GM21381 (cell line): ENCODE data around the gene ATP8A1.
"Not testable (repeated sequence)": the region's sequence is repeated elsewhere in the genome, so short reads cannot be mapped to it uniquely, and the experiment has no call there.

Experiments
- ATAC-seq: cut with Tn5 transposase; IDR thresholded peaks from one replicate; pipeline ENCODE4 v1.9.1; 2021; ENCODE audit warnings: mild to moderate bottlenecking, moderate library complexity; ENCODE audit not compliant: unreplicated experiment

The ATP8A1 gene

DNA sequence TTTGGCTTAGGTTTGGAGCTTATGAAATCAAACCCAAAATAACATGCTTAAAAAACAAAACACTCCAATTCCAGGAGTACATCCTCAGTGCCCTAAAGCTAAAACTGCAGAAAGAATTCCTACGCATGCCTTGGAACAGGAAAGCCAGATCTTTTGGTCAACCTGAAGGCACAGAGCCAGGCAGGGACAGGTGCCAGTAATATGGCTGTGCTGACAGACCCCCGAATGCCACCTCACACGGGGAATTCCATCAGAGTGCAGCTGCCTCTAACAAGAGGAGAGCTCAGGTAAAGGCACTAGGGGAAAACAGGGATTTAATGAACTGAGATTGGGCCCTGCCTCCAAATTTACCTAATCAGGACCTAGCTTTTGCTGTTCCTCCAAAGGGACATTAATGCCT is 182.5 kb downstream of the ATP8A1 start:
- no peak for ATAC-seq

DNA sequence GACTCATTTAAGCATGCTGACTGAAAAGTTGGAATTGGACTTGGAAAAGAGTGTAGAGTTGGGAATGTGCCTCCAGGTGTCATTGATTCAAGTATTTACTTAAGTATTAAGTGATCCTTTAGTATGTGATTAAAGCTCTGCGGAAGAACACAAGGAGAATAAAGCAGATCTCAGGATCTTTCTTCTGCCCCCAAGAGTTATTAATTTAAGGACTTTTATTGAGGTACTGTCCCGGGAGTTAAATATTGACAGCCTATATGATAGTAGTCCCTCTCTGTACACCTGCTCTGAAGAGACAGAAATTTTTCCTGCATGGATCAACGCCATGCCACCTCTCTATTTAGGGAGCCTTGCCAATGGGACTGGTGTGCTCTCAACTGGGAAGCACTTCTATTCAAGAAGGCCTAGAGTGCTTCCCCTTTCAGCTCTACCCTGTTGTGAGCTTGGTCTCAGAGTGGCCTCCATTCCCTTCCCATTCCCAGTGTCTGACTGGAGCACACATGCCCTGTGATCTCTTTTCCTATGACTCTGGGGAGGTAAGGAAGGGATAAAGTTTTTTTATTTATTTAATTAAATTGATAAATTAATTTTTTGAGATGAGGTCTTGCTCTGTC is 183.7 kb downstream of the ATP8A1 start:
- no peak for ATAC-seq

DNA sequence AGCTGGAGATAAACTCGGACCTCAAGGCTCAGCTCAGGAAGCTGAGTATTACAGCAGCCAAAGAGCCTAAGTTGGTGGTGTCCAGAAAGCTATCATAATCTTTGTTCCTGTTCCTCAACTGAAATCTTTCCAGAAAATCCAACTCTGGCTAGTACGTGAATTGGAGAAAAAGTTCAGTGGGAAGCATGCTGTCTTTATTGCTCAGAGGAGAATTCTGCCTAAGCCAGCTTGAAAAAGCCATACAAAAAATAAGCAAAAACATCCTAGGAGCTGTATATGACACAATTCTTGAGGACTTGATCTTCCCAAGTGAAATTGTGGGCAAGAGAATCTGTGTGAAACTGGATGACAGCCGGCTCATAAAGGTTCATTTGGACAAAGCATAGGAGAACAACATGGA is 185.0 kb downstream of the ATP8A1 start:
- ATAC-seq, result no peak

DNA sequence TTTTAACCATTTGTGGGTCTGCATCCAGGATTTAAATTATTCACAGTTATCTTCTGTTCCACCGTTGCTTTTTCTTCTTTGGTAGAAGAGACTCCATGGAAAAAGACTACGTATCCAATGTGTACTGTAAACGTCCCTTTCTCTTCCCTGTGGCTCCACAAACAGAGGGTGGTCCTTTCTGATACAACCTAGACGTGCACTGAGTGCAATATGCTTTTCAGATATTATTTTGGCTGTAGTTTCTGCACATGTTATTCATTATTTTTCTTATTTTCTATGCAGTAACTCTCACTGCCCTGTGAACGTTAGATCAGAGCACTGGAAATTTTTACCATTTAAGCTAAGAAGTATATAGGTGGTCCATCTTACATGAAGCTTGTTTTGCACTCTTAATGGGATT is 186.9 kb downstream of the ATP8A1 start:
- ATAC-seq, result no peak

DNA sequence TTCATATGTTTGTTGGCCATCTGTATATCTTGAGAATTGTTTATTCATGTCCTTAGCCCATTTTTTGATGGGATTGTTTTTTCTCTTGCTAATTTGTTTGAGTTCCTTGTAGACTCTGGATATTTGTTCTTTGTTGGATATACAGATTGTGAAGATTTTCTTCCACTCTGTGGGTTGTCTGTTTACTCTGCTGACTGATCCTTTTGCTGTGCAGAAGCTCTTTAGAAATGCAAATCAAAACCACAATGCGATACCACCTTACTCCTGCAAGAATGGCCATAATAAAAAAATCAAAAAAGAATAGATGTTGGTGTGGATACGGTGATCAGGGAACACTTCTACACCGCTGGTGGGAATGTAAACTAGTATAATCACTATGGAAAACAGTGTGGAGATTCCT is 189.1 kb downstream of the ATP8A1 start:
- ATAC-seq, result not testable (repeated sequence)

GRCh38 chr4:42466273-42466844 is 190.5 kb downstream of the ATP8A1 start:
- no peak for ATAC-seq

- no peak for ATAC-seq
These were observed 192.3 kb downstream of the ATP8A1 start for GRCh38 chr4:42464550-42465094.

DNA sequence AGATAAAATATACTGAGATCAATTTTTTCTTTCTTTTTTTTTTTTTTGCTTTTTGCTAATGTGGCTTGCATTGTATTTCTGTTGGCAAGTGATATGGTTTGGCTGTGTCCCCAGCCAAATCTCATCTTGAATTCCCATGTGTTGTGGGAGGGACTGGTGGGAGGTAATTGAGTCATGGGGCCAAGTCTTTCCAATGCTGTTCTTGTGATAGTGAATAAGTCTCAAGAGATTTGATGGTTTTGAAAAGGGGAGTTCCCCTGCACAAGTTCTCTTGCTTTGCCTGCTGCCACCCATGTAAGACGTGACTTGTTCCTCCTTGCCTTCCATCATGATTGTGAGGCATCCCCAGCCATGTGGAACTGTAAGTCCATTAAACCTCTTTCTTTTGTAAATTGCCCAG is 195.7 kb downstream of the ATP8A1 start:
- not testable (repeated sequence) for ATAC-seq

GRCh38 chr4:42460043-42460442 is 196.9 kb downstream of the ATP8A1 start:
- ATAC-seq, result peak; percentile 99

- ATAC-seq, result no peak
These were observed 198.2 kb downstream of the ATP8A1 start for GRCh38 chr4:42458657-42459056.

DNA sequence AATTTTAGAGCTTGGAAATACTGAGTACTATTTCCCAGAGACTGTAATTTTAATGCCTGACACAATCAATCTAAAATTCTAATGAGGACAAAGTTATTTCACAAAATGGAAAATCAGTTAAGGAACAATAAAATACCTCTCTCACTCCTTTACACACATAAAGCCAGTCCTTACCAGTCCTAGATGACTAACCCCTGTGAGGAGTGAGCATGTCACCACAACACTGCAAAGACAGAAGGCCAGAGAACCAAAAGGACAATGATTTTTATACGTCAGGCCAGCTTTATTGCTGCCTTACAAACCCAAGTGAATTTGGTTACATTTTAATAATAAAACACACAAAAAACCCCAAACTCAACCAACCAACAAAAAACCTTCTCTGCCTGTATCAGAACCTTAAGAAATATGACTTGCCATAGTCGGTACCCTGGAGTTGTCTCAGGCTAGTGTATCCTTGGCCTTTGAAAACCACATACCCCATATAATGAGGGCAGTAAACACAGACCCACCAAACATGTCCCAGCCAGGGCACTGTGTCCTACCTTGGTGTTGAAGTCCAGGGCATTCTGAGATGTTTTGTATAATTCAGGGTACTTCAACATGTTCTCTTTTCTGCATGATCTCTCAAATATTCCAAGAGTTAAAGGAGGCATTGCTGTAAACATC is 202.0 kb downstream of the ATP8A1 start:
- ATAC-seq, result no peak

DNA sequence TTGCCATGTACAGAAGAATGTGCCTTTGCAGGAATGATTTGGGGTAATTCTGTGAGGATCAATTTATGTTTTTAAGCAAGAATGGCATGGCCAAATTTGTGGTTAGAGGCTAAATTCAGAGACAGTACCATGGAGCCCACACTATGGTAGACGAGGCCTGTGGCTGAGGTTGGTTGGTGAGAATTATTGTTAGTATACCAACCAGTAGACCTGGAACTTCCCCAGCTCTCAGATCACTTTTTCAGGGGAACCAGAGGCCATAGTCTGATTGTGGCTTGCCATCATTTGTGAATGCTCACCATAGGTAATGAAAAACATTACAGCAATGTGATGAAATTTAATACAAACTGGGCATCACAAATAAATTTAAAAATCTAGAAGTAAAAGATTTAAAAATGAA is 203.3 kb downstream of the ATP8A1 start:
- ATAC-seq, result peak; percentile 79

DNA sequence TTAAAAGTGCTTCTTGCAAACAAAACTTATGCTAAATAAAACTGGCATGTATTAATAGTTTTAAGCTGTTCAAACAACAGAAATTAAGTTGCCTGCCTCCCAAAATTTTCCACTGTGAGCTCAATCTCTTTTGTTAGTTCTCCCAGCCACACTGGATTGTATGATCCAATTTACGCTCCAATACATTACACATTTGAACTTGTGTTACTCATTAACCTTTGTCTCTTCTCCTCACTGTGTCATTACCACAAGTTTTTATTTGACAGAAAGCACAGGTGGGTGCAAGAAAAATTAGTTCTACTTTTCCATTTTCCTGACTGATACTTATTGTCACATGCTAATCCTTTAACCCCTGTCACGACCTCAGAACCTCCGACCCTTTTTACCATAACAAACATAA is 204.1 kb downstream of the ATP8A1 start:
- ATAC-seq, result no peak

- ATAC-seq, result no peak
These were observed 210.1 kb downstream of the ATP8A1 start for GRCh38 chr4:42446823-42447222.

DNA sequence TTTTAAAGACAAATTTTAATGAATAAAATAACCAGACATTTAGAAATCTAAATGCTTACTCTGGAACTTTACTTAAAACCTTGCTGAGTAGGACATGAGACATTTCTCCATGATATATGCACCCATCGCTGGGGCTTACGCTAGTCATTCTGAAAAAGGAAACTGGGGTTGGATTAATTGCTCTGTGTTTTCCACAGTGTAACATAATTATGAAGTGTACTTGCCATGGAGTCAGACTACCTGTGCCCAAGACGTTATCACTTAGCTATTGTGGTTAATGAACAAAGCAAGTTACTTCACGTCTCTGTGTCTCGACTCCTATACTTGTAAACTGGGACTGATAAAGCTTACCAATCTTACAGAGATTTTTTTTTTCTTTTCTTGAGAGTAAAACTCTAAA is 211.9 kb downstream of the ATP8A1 start:
- ATAC-seq, result no peak

DNA sequence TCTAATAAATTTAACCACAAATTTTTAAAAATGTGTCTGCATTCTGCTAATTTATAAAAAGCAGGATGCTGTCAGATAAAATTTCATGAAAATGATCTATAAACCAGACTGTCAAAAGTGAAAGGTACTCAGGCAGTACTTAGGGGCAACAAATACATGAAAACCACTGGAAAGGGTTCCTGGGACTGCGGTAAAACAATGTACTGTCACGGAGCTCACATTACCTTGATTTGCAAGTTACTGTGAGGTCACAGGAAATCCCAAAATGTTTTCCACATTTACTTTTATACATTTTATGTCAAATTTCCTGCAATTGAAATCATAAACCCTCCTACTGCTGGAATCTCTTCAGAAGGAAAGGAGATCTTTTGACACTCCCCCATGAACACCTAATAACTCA is 214.3 kb downstream of the ATP8A1 start:
- no peak for ATAC-seq

- ATAC-seq, result no peak
These were observed 216.8 kb downstream of the ATP8A1 start for GRCh38 chr4:42440083-42440482.

GRCh38 chr4:42436928-42437565 is 219.9 kb downstream of the ATP8A1 start:
- no peak for ATAC-seq

GRCh38 chr4:42428036-42428435 is 228.9 kb downstream of the ATP8A1 start:
- no peak for ATAC-seq

DNA sequence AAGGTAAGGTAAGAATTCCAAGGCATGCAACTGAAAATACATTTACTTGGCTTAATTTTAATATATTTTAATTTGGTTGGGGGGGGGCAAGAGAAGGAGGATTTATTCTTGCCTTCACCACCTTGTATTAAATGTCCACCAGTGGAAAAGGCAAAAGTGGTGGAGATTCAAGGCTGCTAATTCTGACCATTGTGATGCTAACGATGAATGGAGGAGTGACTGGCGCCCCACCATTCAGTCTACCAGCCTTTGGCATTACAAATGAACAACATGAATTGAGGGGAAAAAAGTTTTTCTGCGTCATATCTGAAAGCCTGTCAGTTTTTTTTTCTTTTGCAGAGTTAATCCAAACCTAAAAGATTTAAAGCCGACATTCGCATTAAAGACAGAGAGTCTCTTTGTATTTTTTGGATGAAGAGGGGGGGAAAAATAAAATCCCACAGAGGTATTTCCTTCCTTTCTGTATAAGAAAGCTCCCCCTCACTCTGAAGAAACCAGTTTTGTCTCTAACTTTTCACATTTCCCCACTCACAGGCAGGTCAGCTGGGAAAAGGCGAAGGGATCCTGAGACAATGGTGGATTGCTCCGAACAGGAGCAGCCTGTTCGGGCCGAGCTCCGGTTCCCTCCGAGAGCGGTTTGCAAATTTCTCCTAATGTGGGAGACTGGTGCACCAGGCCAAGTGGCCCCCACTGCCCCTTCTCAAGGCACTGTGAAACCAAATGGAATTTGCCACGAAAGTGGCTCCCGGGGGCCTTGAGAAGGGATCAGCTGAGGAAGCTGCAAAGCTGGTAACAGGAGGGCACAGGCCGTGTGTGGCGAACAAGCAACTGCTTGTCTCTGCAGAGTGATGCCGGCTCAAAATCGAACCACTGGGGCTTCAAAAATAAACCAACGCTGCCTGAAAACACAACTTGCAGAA is 231.5 kb downstream of the ATP8A1 start:
- no peak for ATAC-seq

DNA sequence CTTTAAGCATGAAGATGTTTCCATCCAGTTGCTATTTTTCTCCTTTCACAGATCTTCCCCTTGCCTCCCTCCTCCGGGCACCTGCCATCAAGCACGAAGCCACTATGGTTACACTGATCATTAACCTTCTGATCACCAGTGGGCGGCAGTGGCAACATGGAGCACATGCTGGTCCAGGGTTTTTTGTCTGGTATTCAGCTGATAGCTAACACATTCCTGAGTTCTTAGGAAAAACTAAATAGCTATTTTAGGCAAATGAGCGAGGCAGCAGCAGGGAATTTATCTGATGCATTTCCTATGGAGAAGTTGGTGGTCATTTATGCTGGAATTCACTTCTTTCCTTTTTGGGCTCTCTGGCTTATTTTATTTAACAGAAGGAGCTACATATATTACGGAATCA is 236.8 kb downstream of the ATP8A1 start:
- no peak for ATAC-seq
